HG03575 (cell line): ENCODE results near the gene SPI1.
"Not testable (repeated sequence)": the region's sequence is repeated elsewhere in the genome, so short reads cannot be mapped to it uniquely, and the experiment has no call there.

Experiments used
- ATAC-seq: cut with Tn5 transposase; IDR thresholded peaks from one replicate; pipeline ENCODE4 v1.9.1; 2021; ENCODE audit not compliant: unreplicated experiment, insufficient number of reproducible peaks, low FRiP score; ENCODE audit errors: extremely low read depth

Gene SPI1

GRCh38 chr11:47348859-47349258 lies 29.5 kb downstream of the SPI1 start:
- ATAC-seq, result no peak

- no peak for ATAC-seq
Observed at GRCh38 chr11:47348131-47348802, 30.1 kb downstream of the SPI1 start.

- no peak for ATAC-seq
Observed at GRCh38 chr11:47347137-47347536, 31.2 kb downstream of the SPI1 start.

- no peak for ATAC-seq
Observed at GRCh38 chr11:47345890-47346563, 32.3 kb downstream of the SPI1 start.

DNA sequence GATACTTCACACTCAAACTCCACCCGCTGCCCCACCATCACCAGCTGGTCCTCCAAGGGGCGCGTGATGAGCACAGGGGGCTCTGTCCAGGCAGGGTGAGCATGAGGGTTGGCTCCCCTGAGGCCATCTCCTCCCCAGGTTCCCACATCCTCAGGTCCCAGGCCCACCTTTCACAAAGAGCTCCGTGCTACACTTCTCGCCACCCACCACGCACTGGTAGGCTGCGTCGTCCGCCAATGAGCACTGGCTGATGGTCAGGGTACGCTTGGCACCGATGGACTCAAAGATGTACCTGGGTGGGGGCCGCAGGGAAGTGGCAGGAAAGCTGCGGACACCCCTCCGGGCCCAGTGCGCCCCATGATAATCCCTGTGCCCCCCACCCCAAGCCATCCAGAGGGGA lies 35.5 kb downstream of the SPI1 start:
- ATAC-seq, result no peak

GRCh38 chr11:47342036-47342803 lies 36.1 kb downstream of the SPI1 start:
- no peak for ATAC-seq

- no peak for ATAC-seq
Observed at GRCh38 chr11:47340980-47341775, 37.2 kb downstream of the SPI1 start.

GRCh38 chr11:47340010-47340409 lies 38.3 kb downstream of the SPI1 start:
- no peak for ATAC-seq

DNA sequence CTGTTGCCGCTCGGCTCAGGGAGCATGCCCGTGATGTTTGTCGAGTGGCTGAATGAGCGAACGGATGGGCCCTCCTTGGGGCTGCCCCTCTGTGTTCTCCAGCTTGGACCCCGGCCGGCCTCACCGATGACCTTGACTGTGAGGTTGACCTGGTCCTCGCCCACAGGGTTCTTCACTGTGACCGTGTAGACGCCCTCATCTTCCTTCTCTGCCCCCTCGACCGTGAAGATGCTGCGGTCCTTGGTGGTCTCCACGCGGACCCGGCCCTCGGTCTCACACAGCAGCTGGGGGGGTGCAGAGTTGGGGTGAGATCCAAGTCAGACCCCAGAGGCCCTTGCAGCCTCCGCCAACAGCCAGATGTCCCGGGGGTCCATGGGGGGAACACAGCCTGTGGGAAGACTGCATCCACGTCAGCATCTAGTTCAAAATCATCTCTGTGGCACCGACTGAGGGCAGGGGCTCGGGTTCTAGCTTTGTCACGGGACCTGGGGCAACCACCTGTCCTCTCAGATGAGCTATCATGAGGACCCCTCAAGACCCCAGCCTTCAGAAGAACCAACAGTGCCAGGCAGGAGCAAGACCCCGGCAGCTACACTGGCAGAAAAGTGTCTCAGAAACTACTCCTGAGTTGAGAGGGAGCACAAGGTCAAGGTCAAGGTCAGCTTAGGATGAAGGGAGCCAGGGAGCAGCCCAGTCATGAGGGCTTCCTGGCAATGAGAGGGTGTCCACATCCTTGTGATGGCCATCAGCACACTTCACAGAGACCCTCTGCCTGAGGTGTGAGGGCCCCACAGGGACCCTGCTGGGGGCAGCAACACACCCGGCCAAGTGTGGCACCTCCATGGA lies 39.7 kb downstream of the SPI1 start:
- no peak for ATAC-seq

DNA sequence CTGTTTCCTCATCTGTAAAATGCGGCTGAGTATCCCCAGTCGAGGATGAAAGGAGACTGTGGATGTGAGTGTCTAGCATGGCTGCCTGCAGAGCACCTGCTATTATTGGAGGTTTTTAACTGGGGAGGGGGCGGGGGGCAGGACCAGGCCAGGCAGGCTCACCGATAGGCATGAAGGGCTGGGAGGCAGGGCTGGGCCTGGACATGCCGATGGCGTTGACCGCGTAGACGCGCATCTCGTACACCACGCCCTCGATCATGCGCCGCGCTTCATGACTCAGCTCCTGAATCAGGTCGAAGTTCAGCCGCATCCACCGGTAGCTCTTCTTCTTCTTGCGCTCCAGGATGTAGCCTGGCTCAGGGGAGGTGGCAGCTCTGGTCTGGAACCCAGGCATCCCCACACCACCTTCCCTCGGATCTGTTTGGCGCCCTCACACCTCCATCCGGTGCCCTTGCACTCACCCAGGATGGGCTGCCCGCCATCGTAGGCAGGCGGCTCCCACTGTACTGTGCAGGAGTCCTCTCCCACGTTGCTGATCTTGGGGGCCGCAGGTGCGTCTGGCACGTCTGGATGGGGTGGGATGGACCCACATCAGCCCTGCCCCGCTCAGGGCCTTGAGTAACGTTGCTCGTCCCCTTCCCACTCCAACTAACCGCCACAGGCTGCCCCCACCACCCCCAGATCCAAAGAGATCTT lies 41.0 kb downstream of the SPI1 start:
- no peak for ATAC-seq

DNA sequence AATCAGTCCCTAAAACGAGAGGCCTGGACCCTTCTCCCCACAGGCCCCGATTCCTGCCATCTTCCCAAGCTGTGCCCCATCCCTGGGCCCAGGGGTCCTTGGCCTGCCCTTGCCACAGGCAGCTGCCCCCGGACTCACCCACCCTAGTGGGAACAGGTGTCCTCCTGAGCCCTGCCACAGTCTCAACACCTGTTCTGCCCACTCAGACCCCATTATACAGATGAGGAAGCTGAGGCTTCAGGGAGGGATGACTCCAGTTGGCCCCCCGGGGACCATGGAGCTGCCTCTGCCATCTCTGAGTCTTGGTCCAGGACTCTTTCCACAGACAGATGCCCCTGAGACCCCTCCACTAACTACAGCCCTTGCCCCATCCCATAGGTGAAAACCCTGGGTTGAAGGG lies 41.8 kb downstream of the SPI1 start:
- ATAC-seq, result no peak

GRCh38 chr11:47335733-47336132 lies 42.6 kb downstream of the SPI1 start:
- ATAC-seq, result no peak

DNA sequence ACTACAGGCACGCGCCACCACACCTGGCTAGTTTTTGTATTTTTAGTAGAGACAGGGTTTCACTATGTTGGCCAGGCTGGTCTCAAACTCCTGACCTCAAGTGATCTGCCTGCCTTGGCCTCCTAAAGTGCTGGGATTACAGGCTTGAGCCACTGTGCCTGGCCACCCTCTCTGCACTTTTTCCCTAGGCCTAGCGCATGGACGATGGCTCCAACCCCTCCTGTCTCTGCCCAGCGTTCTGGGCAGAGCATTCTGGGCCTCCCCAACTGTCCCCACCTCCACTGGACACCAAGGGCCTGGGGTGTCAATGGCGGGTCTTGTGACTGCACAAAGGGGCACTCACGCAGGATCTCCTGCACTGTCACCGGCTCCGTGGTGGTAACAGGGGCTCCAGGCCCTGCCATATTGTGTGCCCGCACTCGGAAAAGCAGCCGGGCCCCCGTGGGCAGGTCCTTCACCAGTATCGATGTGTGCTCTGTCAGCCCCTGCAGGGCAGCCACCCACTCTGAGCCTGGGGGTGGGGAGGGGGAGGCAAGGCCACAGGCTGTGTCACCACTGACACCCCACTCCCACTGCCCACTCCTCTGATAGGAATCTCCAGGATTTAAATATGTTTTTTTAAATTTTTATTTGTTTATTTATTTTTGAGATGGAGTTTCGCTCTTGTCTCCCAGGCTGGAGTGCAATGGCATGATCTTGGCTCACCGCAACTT lies 43.5 kb downstream of the SPI1 start:
- not testable (repeated sequence) for ATAC-seq

DNA sequence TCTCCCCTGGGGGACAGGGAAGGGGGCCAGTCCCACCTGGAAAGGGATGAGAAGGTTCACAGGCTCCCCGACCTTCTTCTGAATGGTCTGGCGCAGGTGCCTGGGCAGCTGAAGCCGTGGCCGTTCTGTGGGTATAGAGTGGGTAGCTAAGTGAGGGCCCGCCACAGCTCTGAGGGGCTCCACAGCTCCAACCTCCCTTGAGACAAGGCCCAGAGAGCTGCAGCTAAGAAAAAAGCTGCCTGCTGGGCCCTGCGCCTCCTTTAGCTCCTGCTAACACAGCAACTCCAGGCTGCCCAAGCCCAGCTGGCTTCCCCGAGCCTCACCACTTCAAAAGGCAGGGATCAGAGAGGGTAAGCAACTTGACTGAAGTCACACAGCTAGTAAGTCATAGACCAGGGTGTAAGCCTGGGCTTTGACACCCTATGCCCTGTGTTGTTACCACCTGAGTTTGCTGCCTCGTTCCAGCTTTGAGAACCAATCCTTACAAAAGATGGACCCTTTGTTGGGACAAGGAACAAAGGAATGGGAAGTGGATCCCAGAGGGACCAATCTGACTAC lies 44.4 kb downstream of the SPI1 start:
- ATAC-seq, result no peak

DNA sequence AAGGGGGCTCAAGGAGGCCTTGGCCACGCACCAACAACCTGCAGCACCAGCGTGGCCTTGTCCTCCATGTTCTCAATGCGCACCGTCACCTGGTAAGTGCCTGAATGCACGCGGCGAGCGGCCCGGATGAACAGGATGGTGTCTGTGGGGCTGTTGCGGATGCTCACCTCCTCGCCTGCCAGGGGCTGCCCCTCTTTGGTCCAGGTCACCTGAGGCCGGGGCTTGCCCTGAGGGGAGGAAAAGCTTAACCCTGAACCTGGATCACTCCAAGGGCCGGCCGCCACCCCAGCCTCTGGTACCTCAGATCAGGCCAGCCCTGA lies 44.9 kb downstream of the SPI1 start:
- ATAC-seq, result no peak

DNA sequence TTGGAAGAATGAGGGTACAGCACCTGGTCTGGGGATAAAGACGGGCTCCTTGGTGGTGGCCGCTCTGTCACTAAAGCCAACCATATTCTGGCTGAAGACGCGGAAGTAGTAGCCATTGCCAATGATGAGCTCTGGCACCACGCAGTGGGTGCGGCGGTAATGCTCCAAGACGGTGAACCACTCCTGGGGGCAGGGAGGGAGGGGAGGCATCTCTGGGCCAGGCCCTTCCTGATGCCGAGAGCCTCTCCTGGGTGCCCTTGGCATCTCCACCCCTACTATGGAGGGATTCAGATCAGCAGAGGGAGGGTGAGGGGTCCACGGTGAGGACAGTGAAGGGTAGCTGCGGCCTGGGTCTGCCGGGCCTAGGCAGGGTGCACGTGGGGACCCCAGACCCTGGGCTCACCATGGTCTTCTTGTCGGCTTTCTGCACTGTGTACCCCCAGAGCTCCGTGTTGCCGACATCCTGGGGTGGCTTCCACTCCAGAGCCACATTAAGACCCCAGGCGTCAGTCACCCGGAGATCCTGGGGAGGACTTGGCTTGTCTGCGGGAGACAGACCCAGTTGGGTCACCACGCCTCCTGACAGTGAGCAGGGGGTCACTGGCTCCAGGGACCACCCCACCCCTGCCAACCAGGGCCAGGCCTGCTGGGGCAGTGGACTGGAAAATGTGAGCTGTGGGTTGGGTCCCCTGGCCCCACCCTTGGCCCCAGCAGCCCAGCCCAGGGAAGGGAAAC lies 45.4 kb downstream of the SPI1 start:
- ATAC-seq, result no peak

- ATAC-seq, result no peak
Observed at GRCh38 chr11:47332303-47332711, 46.0 kb downstream of the SPI1 start.
